ENCODE measurements around the gene NELL1. TPM values are rescaled to one million over a fixed set of nuclear protein-coding genes. Genes with fewer than 3 reads are reported as not detected.

NELL1 gene
- total RNA-seq, 1 experiment from 2014 or later, result 0.22 TPM

GRCh38 chr11:21121991-21122390 lies 452.6 kb downstream of the NELL1 start:
- Histone ChIP-seq H3K23ac (ENCODE audit: insufficient read length, low read depth, low read length) (no peak overlapping the region), H2BK15ac (ENCODE audit: low read depth, low read length) (no peak overlapping the region), H4K91ac (ENCODE audit: insufficient read length, low read depth, low read length) (no peak overlapping the region), H3K4me2 (ENCODE audit: insufficient read depth, insufficient read length, low read length) (no peak overlapping the region), H3T11ph (ENCODE audit: low read length) (no peak overlapping the region), H3K56ac (ENCODE audit: insufficient read length, low read depth, low read length) (no peak overlapping the region), H3K4ac (ENCODE audit: low read depth, low read length) (no peak overlapping the region), H2BK20ac (ENCODE audit: low read depth, low read length, poor library complexity, severe bottlenecking) (no peak overlapping the region), H3K79me2 (ENCODE audit: insufficient read depth, low read length) (no peaks in the 10 kb centered on the region), H2AFZ (ENCODE audit: low read length) (no peak overlapping the region), H2BK120ac (ENCODE audit: low read depth, low read length, poor library complexity, severe bottlenecking) (no peak overlapping the region), H3K27me3 (ENCODE audit: insufficient read depth, low read length) (no peaks in the 10 kb centered on the region), H3K9ac (ENCODE audit: extremely low read depth, insufficient read length, low read length) (no peak overlapping the region), H2BK12ac (ENCODE audit: insufficient read length, low read depth, low read length) (no peak overlapping the region), H4K8ac (replicated peaks; ENCODE audit: insufficient read length, low read depth, low read length) (no peak overlapping the region), H3K23me2 (ENCODE audit: insufficient read length, low read depth, low read length, poor library complexity, severe bottlenecking) (no peaks in the 10 kb centered on the region), H3K27ac (ENCODE audit: insufficient read length, low read depth, low read length) (no peak overlapping the region), H3K18ac (ENCODE audit: insufficient read length, low read depth, low read length) (no peak overlapping the region), H3K14ac (ENCODE audit: insufficient read depth, low read length) (no peak overlapping the region), H3K4me1 (ENCODE audit: insufficient read depth, low read length) (no peaks in the 10 kb centered on the region), H4K20me1 (ENCODE audit: control insufficient read depth, insufficient read depth, insufficient read length) (no peaks in the 10 kb centered on the region), H4K5ac (ENCODE audit: insufficient read length, low read depth, low read length) (no peak overlapping the region), H2BK5ac (ENCODE audit: insufficient read length, low read length) (no peak overlapping the region), H3K9me3 (ENCODE audit: control insufficient read depth, low read depth, low read length) (no peaks in the 10 kb centered on the region), H2AK5ac (ENCODE audit: insufficient read length, low read length) (no peak overlapping the region), H3K79me1 (ENCODE audit: insufficient read depth, low read depth, low read length, poor library complexity, severe bottlenecking) (no peaks in the 10 kb centered on the region)
- H3K4me3 Mint-ChIP-seq, result no peak overlapping the region
- H3K27me3 Mint-ChIP-seq (ENCODE audit: low read depth), result no peaks in the 10 kb centered on the region
- no peak overlapping the region for H3K27ac Mint-ChIP-seq
- WGBS (ENCODE audit: extremely low coverage, insufficient read length, low lambda C conversion rate), result no CpG with 5 or more reads among the region's 1 CpG
- no peaks in the 10 kb centered on the region for H3K36me3 Mint-ChIP-seq (ENCODE audit: insufficient read depth in 1 of 3, low read depth in 3 of 3)
- DNase-seq, result no peak
- TF ChIP-seq, protein P1, sequence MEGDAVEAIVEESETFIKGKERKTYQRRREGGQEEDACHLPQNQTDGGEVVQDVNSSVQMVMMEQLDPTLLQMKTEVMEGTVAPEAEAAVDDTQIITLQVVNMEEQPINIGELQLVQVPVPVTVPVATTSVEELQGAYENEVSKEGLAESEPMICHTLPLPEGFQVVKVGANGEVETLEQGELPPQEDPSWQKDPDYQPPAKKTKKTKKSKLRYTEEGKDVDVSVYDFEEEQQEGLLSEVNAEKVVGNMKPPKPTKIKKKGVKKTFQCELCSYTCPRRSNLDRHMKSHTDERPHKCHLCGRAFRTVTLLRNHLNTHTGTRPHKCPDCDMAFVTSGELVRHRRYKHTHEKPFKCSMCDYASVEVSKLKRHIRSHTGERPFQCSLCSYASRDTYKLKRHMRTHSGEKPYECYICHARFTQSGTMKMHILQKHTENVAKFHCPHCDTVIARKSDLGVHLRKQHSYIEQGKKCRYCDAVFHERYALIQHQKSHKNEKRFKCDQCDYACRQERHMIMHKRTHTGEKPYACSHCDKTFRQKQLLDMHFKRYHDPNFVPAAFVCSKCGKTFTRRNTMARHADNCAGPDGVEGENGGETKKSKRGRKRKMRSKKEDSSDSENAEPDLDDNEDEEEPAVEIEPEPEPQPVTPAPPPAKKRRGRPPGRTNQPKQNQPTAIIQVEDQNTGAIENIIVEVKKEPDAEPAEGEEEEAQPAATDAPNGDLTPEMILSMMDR (conservative IDR thresholded peaks at IDR 0.05), result no peak
- H3K4me1 Mint-ChIP-seq, result no peaks in the 10 kb centered on the region
- H3K9me3 Mint-ChIP-seq, result no peaks in the 10 kb centered on the region

Data from H9 (cell line).